PFSK-1 (cell line): ENCODE measurements around the gene VEGFC.

Experiments used
- POLR2AphosphoS5 ChIP-seq: IDR thresholded peaks from 2 replicates; pipeline ENCODE4 v1.6.1; 2012; ENCODE audit warnings: low read depth, mild to moderate bottlenecking, control low read depth, low read length, moderate library complexity
- SIN3A ChIP-seq: IDR thresholded peaks from 2 replicates; pipeline ENCODE4 v1.6.1; 2012; ENCODE audit warnings: mild to moderate bottlenecking, low read length, moderate library complexity, borderline replicate concordance; ENCODE audit not compliant: insufficient read depth

- TF ChIP-seq SIN3A (no peak), POLR2AphosphoS5 (no peak)
Measured at GRCh38 chr4:176721459-176721858, 71.3 kb downstream of the VEGFC start.
